ENCODE data around the gene AQP7.
"Not testable (repeated sequence)": the region's sequence is repeated elsewhere in the genome, so short reads cannot be mapped to it uniquely, and the experiment has no call there.

DNA sequence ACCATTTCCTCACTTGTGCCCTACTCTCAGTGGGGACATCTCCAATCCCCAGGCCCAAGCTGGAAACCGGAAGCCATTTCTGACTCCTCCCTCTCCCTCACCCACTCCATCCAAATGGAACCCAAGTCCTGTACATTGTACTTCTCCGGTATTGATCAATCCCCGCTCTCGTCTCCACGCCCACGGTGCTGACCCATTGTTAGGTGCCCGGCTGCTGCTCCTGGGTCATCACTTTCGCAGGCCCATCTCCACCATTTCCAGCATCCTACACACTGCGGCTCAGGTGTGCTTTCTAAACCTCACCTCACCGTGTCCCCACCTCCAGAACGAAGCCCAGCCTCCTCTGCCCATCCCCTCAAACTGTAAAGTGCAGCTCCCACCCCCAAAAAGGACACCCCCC is 19.0 kb downstream of the AQP7 start:
- TF ChIP-seq, protein P1, sequence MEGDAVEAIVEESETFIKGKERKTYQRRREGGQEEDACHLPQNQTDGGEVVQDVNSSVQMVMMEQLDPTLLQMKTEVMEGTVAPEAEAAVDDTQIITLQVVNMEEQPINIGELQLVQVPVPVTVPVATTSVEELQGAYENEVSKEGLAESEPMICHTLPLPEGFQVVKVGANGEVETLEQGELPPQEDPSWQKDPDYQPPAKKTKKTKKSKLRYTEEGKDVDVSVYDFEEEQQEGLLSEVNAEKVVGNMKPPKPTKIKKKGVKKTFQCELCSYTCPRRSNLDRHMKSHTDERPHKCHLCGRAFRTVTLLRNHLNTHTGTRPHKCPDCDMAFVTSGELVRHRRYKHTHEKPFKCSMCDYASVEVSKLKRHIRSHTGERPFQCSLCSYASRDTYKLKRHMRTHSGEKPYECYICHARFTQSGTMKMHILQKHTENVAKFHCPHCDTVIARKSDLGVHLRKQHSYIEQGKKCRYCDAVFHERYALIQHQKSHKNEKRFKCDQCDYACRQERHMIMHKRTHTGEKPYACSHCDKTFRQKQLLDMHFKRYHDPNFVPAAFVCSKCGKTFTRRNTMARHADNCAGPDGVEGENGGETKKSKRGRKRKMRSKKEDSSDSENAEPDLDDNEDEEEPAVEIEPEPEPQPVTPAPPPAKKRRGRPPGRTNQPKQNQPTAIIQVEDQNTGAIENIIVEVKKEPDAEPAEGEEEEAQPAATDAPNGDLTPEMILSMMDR (IDR thresholded peaks at IDR 0.05): not testable (repeated sequence)
- not testable (repeated sequence) for TF ChIP-seq POLR2A, POLR2AphosphoS5 (IDR thresholded peaks at IDR 0.05)
